IMR-90 (cell line): ENCODE results near the gene RNF114.

Experiments
- POLR2A ChIP-seq: IDR thresholded peaks from 2 replicates; pipeline ENCODE4 v1.6.1; 2012; ENCODE audit warnings: mild to moderate bottlenecking, low read depth, low read length
- TF ChIP-seq, protein P1 (sequence below): conservative IDR thresholded peaks from 2 replicates; pipeline ENCODE4 v1.5.1; 2012; ENCODE audit warnings: mild to moderate bottlenecking, low read depth, low read length, improper control_type of control experiment

DNA sequence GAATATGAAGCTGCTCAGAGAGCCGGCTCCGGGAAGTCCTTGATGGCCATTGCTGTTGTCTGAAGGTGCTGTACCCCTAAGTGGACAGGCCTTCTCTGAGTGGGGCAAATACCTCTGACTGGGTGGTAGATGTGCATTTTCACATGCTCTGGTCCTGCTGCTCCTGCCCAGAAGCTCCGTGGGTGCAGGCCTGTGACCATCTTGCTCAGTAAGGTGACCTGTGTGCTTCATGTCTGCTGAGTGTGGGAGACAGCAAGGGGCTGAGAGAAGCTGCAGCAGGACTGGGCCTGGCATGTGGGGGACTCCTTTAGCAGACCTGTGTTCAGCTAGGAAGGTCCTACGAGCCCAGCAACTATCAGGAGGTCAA, 25.9 kb upstream of the RNF114 start:
- TF ChIP-seq, protein P1, sequence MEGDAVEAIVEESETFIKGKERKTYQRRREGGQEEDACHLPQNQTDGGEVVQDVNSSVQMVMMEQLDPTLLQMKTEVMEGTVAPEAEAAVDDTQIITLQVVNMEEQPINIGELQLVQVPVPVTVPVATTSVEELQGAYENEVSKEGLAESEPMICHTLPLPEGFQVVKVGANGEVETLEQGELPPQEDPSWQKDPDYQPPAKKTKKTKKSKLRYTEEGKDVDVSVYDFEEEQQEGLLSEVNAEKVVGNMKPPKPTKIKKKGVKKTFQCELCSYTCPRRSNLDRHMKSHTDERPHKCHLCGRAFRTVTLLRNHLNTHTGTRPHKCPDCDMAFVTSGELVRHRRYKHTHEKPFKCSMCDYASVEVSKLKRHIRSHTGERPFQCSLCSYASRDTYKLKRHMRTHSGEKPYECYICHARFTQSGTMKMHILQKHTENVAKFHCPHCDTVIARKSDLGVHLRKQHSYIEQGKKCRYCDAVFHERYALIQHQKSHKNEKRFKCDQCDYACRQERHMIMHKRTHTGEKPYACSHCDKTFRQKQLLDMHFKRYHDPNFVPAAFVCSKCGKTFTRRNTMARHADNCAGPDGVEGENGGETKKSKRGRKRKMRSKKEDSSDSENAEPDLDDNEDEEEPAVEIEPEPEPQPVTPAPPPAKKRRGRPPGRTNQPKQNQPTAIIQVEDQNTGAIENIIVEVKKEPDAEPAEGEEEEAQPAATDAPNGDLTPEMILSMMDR: no peak
- no peak for TF ChIP-seq POLR2A
